Peyer's patch (tissue), 4 donors: ENCODE measurements around the gene LMF1.

Experiments used
- CTCF ChIP-seq, 6 experiments: fragments of 450-650 bp in 4 of 6; fragments of 200-600 bp in 2 of 6; sonication (generic) in 1 of 6; IDR thresholded peaks; one replicate each; pipeline ENCODE4 v1.5.1; 2017 to 2019; ENCODE audit warnings: antibody characterized with exemption in 6 of 6, mild to moderate bottlenecking in 3 of 6, moderate library complexity in 1 of 6
- POLR2A ChIP-seq, 2 donors: fragments of 450-650 bp; IDR thresholded peaks; one replicate each; pipeline ENCODE4 v1.5.1; 2017; ENCODE audit warnings: antibody characterized with exemption in 2 of 2, mild to moderate bottlenecking in 2 of 2, moderate library complexity in 2 of 2

- TF ChIP-seq POLR2A (IDR thresholded peaks at IDR 0.05) (no peak), CTCF (IDR thresholded peaks at IDR 0.05) (no peak)
Observed at GRCh38 chr16:921321-921905, 49.4 kb downstream of the LMF1 start.
